Stimulated activated CD4-positive, alpha-beta T cell treated with anti-CD3 and anti-CD28 coated beads, Interleukin-2, amount 100 ng/mL, for 4 hours (primary cell): ENCODE measurements around the gene SH3RF3.

Experiments used
- DNase-seq: peaks from one replicate; pipeline ENCODE4 v3.0.0-alpha.2; 2020; ENCODE audit warnings: low read depth

Gene SH3RF3

GRCh38 chr2:109379507-109379906 lies 250.5 kb downstream of the SH3RF3 start:
- no peak for DNase-seq

GRCh38 chr2:109380502-109381326 lies 251.7 kb downstream of the SH3RF3 start:
- no peak for DNase-seq

GRCh38 chr2:109381327-109381820 lies 252.4 kb downstream of the SH3RF3 start:
- no peak for DNase-seq

GRCh38 chr2:109382226-109382895 lies 253.4 kb downstream of the SH3RF3 start:
- DNase-seq, result no peak

GRCh38 chr2:109382951-109383350 lies 253.9 kb downstream of the SH3RF3 start:
- DNase-seq, result no peak

DNA sequence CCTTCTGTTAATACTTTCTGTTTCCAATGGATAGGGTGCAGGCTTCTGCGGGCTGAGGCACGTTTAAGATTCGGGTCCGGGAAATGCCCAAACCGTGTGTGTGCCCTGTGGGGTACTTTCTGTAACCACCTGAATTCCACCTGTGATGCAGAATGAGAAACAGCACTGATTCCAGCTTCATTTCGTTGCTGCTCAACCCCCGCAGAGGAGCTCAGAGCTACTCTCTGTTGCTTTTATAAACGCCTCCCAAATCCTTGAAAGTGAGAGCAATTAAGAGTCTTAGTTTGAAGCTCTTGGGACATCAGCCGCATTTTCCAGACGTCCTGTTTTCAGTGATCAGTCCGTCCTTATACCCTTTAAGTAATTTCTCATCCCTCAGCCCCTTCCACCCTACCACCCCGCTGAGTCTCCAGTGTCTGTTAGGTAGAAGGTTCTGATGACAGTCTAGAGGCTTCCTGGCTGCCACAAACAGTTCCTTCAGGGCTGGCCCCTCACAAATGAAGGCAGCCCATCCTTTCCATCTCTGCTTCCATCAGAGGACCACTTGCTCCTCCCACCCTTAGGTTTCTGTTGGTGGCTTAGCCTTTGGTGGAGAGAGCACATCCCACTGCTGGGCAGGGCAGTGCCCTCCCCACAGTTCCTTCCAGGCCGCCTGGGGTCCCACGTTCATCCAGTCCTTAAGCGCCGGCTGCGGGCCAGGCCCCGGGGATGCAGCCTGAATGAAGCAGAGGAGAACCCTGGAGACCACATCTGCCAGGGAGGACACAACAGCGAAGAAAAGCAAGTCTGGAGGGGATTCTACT lies 254.7 kb downstream of the SH3RF3 start:
- DNase-seq, result no peak

DNA sequence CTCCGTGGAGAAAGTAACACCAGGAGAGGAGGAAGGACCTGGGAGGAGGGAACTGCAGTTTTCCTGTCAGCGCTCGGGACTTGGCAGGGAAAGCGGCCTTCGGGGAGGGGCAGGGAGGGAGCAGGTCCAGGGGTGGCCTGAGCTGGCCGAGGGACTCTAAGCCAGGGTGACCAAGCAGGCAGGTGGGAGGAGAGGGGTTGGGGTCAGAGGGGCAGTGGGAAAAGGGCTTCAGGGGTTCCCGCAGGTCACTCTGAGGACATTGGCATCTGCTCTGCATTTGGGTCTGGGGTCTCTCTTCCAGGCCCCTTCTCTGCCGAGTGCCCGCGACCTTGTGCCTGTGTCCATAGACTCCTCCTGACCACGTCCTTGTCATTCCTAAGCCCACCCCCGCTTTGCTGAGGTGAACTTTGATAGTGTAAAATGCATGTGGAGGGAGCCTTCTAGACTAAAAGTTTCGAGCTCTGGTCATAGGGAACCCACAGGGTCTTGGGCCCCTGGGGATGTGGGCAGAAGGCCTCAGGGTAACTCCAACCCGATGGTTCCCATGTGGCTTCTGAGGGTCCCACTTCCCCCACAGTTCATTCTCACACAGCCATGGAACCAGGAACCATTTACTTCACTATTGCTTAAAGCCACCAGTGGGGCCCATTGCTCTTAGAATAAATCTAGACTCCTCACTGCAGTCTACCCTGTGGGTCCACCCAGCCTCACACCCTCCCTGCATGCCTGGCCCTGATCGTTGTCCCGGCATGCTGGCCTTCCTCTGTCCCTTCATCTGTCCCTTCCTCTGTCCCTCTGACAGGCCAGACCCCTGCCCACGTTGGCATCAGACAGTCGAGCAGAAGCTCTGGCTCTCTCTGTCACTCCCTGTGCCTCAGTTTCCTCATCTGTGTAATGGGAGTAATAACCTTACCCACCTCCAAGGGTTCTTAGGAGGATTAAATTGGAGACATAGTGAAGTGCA lies 255.6 kb downstream of the SH3RF3 start:
- DNase-seq, result no peak

GRCh38 chr2:109385506-109385905 lies 256.5 kb downstream of the SH3RF3 start:
- no peak for DNase-seq

- DNase-seq, result no peak
Observed at GRCh38 chr2:109386004-109386695, 257.1 kb downstream of the SH3RF3 start.

- no peak for DNase-seq
Observed at GRCh38 chr2:109387221-109387735, 258.3 kb downstream of the SH3RF3 start.

- no peak for DNase-seq
Observed at GRCh38 chr2:109387778-109388469, 258.9 kb downstream of the SH3RF3 start.

DNA sequence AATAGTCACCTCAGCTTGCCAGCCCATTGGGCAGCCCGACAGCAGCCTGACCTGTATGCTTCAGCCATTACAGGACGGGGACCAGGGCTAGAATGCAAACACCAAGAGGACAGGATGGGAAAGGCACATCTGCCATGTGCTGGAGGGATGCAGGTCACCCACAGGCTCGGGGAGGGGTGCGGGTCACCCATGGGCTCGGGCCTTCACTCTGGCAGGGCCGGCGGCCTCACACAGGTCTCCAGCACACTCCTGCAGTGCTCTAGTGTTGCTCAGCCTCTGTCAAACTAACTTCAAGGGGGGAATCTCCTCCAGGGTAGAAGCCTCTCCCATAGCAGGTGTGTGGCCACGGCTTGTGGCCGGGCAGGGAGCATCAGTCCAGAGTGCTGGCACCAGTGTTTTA lies 262.2 kb downstream of the SH3RF3 start:
- no peak for DNase-seq

DNA sequence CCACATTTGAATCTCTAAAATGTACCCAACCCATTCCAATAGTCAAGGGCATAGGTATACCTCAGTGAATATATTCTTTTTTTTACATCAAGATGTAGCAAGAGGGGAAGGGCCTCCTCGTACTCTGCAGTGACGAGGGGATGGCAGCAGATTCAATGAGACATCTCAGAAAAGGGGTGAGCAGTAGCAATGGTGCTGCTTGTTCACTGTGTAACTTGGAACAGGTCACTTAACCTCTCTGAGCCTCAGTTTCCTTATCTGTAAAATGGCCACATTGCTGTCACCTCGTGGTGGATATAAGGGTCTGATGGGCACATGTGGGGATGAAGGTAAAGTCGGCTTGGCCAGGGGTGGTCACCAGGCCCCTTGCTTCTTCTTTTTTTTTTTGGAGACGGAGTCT lies 263.1 kb downstream of the SH3RF3 start:
- DNase-seq, result no peak

DNA sequence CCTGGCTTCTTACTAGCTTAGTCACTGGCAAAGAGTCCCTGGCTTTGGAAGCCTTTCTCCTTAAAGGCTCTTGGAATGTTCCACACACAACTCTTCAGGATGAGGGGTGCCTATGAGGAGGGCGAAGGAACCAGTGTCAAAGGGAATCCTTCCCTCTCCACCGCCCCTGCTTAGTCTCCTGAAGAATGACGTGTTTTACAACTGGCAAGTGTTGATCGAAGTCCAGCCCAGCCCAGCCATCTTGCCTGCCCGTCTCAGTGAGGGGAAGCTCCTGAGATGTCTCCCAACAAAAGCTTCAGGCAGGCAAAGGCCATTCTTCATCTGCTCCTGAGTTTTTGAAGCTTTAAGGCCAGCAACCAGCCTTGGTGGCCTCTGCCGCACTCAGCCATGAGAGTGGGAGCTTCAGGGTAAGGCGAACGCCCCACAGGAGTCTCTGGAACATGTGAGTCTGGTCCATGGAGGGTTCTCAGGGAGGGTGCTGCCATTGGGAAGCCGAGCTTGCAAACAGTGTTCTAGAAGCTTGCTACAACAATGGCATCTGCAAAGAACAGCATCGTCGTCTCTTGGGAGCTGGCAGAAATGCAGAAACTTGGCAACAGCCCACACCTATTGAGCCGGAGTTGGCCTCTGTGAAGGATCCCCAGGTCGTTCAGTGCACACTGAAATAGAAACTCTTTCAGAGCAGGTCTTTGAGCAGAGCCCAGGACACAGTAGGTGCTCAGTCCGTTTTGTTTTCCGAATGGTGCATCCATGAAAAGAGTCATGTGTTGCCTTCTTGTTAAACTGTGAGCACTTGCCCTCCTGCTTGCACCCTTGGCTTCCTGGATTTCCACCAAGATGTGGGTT lies 264.0 kb downstream of the SH3RF3 start:
- DNase-seq, result no peak

DNA sequence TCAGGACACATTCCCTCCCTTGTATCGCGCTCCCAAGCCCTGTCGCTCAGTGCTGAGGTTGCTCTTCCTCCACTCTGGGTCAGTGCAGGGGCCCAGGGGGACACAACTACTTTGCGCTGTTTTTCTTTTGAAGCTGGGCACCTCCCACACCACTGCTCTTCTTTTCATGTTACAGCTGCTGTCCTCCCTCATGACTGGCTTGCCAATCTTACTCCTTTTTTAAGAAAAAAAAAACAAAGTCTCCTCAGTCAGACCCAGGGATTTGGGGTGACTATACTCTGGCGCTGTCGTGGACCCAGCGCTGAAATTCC lies 264.6 kb downstream of the SH3RF3 start:
- DNase-seq, result no peak

DNA sequence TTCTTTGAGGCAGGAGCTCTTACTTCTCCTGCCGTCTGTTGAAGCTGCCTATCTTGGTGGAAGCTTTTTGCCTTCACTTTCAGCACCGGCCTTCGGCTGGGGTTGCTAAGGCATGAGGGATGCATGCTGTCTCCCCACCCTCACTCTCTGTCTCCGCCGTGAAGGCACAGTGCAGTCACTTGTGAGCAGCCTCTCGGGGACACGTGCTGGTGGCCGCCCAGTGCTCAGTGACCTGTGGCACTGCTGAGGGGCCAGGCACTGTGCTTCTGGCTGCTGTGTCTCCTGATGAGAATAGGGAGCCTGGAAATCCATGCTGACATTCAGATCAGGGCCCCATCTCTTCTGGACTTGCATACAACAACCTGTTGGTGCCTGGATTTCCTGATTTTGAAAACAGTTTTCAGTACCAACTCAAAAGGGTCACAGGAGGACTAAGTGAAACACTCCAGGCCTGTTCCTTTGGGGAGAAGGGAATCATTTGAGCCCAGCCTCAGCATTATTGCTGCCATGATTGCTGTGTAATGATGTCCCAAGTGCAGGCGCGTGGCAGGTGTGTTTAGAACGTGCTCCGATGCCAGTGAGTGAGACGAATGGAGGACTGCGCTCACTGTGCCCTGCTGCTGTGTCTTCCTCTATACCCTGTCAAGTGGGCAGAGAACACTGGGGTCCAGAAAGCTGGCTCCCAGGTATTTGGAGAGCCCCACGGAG lies 266.6 kb downstream of the SH3RF3 start:
- no peak for DNase-seq

- DNase-seq, result no peak
Observed at GRCh38 chr2:109396202-109397180, 267.5 kb downstream of the SH3RF3 start.
